ENCODE measurements around the gene TTLL8.

TTLL8 gene

DNA sequence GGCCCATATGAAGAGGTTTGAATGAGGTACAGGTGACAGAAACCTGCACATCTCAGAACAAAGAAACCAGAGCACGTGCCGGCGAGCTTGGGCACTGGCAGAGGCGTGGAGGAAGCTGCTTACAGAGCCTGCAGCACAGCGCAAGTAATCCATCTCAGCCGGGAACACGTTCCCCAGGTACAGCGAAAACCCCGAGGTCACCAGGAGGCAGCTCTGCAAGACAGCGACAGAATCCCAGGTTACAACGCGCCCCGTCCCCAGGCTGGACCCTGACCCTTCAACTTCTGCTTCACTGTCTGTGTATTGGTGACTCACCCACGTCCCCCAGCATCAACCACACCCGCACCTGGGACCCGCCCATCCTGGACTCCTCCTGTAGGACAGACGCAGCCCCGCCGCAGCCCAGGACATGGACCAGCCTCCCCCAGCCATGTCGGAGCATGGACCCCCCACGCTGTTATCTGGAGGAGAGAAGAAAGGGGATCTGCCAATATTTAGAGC lies 24.9 kb upstream of the TTLL8 start:
- DNase-seq (ENCODE audit: low read depth) = no peak

DNA sequence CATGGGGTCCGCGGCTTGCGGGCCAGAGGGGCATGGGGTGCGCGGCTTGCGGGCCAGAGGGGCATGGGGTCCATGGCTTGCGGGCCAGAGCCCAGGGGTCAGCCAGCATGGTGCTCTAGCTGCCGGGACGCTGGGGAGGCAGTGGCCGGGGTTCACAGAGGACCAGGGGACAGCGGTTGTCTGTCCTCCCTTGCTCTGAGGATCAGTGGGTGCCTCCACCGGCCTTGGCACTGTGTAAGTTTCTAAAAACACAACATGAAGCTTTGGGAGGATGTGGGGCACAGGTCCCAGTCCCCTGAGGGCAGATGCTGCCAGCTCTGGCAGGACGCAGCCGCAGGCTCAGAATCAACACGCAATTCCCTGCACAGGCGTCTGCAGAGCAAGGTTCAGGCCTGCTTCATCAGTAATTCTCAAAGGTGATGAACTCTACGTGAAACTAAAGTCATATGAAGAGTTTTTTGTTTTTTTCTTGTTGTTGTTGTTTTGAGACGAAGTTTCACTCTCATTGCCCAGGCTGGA lies 24.2 kb upstream of the TTLL8 start:
- no peak for DNase-seq (ENCODE audit: low read depth)

DNA sequence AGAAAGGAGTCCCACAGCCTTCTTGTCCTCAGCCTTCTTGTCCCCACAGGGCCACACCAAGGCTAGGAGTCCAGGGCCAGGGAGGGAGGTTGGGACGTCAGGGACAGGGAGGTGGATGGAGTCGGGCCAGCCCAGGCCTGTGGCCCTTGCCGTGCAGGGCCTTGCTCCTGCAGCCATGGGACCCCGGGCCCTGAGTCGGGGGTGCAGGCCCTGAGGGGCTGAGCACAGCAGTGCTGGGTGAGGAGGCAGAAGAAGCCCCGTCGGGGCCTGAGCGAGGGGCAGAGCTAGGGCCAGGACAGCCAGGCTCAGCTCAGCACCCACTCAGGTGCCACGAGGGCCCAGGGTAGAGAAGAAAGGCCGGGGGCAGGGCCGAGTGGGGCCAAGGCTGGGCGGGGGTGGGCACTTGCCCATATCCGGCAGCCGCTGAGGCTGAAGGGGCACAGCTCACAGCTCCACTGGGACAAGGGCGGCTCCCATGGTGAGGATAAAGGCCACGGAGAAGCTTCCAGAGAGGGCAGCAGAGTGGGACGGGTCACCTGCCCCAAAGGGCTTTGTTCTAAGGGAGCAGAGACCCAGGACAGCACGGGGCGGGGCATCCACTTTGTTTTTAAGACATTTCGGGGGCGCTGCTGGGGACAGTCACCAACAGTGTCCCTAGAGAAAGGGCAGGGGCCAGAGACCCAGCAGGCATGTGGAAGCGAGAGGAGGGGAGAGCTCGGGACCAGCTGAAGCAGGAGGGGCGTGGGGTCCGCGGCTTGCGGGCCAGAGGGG lies 23.5 kb upstream of the TTLL8 start:
- DNase-seq (ENCODE audit: low read depth) = no peak

DNA sequence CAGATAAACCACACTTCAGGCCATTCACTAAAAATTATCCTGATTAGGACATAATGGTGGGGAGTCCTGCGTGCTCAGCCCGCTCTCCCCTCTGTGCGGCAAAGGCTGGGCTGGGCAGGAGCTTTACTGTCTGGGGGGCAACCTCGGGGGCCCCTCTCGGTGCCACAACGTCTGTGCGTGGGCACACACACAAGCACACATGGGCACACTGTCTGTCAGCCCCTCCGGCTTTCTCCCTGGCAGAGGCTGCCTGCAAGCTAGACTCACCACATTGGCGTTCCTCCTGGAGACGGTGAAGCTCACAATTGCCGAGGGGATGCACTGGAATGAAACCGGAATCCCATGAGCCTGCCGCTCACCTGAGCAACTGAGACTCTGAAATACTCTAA lies 22.0 kb upstream of the TTLL8 start:
- DNase-seq (ENCODE audit: low read depth) = no peak

DNA sequence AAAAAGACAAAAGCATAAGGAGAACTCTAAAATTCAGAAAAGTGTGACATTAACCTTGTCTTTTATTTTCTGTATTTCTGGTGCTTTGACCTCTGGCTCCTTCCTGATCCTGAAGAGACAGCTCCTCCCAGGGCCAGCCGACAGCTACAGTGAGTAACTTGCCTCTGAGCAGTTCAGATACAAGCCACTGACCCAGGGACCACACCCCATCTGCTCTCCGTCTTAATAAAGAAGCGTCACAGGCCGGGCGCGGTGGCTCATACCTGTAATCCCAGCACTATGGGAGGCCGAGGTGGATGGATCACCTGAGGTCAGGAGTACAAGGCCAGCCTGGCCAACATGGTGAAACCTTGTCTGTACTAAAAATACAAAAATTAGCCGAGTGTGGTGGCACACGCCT lies 20.7 kb upstream of the TTLL8 start:
- DNase-seq (ENCODE audit: low read depth) = no peak

DNA sequence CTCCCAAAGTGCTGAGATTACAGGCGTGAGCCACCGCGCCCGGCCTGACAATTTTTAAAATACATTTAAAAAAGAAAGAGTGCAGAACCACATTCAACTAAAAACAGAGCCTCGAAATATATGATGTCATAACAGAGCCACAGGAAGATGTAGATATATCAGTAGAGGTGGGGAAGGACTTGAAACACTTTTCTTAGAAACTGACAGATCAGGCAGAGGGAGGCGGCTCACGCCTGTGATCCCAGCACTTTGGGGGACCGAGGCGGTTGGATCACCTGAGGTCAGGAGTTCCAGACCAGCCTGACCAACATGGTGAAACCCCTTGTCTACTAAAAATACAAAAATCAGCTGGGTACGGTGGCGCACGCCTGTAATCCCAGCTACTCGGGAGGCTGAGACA lies 20.1 kb upstream of the TTLL8 start:
- DNase-seq (ENCODE audit: low read depth) = no peak

DNA sequence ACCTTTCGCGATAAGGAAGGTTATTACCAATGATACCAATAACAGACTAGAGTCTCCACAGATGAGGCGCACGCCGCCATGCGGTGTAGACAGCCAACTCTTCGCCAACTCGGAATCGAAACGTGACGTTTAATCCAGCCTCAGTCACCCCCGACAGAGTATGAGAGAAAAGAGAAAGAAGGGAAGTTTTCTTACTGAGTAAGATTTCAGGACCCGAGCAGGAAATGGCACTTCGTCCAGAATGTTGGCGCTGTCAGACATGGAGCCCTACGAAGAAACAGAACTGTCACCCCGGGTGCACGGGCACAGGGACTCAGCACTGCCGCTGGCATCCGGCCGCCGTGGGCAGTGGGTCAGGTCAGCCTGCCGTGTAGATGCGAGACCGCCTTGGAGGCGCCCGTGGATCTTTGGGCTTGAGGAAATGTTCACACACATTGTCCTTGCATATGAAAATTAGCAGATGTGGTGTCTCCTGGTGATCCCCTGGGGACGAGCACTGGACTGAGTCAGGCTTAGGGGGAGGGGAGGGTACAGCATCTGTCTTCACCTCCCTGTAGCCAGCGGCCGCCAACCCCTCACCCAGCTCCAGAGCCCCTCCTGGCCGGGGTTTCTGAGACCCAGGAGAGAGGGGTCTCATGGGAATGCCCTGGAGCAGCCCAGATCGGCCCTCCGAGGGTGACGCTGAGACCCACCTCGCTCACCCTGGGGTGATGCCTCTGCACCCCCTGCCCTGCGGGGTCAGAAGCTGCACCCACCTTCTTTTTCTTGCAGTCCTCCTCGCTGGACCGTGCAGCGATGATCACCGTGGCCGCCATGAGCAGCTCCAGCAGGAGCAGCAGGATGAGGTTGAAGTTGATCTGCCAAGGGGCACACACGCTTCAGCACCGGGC lies 18.8 kb upstream of the TTLL8 start:
- DNase-seq (ENCODE audit: low read depth) = no peak

DNA sequence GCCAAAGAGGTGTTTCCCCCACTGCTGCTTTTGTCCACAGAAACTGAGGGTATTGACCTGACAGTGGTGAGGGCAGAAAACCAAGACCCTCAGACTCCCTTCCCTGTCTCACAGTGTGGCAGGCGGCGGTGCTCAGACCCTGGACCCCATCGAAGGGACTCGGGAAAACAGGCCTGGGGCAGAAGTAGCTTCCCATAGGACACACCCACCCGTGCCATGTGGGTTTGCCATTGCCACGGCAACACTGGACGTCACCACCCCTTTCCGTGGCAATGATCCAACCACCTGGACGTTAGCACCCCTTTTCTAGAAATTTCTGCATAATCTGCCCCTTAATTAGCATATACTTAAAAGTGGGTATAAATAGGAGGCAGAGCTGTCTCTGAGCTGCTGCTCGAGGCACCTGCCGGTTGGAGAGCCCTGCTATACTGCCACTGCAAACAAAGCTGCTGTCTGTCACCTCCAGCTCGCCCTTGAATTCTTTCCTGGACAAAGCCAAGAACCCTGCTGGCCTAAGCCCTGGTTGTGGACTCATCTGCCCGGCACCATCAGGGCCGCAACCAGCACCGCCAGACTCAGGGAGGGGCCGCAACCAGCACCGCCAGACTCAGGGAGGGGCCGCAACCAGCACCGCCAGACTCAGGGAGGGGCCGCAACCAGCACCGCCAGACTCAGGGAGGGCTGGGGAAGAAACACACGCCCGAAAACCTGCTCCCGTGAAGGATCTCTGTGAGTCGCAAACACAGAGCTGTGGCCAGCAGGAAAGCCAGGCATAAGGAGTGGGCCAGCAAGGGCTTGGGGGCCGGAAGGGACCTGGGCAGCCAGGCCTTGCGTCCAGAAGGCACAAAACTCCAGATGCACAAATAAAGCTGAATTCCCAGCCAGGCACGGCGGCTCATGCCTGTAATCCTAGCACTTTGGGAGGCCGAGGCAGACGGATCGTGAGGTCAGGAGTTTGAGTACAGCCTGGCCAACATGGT lies 16.7 kb upstream of the TTLL8 start:
- DNase-seq (ENCODE audit: low read depth) = no peak

DNA sequence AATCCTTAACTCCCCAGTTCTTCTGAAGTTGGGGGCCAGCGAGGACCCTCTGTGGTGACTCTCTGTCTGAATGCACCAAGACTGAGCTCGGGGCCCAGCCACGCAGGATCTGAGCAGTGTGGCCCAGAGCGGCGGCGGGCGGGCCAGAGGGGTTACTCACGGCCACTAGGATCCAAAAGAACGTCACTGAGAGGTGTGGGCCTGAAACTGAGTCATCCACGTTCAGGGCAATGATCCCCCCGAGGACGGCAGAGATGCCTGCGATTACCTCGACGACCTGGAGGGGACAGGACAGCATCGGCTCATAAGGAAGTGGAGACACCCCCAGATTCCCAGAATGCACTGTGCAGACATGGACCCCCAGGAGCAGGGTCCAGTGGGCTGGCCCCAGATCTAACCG lies 16.0 kb upstream of the TTLL8 start:
- DNase-seq (ENCODE audit: low read depth) = no peak

DNA sequence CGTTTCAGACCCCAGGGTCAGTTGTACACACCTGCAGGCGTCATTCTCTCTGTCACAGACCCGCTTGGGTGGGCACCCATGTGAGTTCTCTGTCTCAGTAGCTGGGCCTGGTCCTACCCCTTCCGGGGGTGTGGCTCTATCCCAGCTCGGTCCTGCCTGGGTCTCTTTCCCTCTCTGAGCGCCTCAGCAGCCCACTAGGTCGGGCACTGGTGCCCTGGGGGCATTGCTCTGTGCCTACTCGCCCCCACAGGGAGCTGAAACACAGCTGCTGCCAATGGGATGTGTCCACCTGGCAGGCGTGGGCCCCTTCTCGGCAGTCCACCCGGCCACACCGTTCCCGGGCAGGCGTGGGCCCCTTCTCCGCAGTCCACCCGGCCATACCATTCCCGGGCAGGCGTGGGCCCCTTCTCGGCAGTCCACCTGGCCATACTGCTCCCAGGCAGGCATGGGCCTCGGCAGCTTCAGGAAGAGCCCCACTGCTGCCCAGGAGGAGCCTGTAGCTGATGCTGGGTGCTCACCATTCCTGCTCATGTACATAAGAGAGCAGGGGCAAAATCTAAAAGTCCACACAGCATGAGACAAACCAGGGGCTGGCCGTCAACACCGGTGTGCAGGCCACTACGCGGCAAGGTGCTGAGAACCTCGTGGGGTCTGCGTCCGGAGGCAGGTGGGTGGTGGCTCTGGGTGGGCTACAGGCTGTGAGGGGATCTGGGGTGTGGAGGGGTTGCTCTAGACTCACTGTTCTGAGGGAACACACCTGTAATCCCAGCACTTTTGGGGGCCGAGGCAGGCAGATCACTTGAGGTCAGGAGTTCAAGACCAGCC lies 14.8 kb upstream of the TTLL8 start:
- no peak for DNase-seq (ENCODE audit: low read depth)

DNA sequence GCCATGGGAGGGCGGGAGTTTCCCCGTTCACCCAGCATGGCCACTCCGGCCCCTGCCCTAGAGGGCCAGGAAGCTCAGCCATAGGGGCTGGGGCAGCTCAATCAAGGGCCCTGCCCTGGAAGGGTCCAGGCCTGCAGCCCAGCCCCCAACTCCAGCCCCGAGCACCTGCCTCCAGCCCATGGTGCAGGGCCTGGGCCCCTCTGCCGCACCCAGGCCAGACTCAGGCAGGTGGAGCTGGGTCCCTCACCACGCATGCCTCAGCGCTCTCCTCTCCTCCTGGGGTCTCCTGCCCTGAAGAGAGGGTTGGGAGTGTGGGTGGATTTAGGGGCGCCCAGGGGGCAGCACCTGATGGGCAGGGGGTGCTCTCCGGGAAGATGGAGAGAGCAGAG lies 14.1 kb upstream of the TTLL8 start:
- DNase-seq (ENCODE audit: low read depth) = no peak

DNA sequence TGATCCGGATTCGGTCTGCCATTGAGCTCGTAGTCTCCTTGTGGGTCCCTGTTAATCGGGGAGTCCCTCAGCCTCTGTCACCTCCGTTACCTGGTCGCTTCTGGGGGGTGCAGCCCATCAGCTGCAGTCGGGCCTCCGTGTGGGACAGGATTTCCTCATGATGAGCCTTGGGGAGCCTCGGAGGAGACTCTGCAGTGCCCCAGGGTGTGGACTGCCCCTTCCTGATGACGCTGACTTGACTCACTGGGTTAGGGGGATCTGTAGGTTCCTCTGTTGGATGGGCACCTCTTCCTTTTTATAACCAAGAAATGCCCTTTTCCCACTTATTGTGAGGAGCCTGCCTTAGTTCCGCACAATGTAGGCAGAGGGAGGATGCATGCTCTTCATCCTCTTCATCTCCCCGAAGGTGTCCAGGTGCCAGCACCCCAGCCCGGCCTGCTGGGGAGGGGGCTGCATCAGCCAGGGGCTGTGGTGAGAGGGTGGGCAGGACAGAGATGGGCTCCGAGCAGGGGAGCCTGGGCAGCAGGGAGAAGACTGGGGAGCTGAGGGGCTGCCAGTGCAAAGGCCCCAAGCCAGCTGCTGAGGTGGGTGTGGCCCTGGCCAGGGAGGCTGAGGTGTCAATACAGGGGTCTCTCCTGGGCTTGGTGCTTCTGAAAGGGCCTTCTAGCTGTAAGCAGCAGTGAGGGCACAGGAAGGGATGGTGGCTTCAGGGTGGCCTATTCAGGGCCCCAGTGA lies 13.5 kb upstream of the TTLL8 start:
- DNase-seq (ENCODE audit: low read depth) = no peak

DNA sequence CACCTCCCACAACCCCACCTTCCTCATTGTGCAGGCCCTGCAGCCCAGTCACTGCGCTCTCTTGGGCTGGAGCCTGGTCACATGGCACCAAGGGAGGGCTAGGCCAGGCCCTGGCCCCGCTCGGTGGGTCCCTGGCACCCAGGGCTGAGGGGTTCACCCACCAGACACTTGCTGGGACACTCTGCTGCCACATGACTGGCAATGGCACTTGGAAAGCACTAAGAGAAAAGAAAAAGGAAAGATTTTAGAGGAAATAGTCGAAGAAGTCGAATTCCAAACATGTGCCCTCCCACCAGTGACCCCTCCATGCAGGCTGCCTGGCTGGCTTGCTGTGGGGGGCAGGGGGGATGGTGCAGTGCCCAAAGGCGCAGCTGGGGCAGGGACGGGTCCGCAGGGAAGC lies 12.3 kb upstream of the TTLL8 start:
- no peak for DNase-seq (ENCODE audit: low read depth)

DNA sequence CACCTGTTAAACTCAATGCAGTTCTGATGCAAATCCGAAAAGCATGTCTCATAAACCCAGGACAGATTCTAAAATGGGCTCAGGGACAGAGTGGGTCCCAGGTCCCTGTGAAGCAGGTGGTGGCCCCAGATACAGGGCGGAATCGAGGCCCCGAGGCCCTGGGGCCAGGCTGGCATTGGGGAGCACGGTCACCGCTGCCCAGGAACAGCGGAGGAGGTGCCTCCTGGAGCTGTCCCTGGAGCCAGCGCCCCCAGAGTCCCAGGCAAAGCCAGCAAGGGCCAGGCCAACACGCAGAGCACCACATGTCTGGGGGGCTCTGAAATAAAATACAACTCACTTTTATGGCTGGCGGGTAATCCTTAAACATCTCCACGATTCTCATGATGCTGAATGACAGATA lies 10.0 kb upstream of the TTLL8 start:
- DNase-seq (ENCODE audit: low read depth) = no peak

DNA sequence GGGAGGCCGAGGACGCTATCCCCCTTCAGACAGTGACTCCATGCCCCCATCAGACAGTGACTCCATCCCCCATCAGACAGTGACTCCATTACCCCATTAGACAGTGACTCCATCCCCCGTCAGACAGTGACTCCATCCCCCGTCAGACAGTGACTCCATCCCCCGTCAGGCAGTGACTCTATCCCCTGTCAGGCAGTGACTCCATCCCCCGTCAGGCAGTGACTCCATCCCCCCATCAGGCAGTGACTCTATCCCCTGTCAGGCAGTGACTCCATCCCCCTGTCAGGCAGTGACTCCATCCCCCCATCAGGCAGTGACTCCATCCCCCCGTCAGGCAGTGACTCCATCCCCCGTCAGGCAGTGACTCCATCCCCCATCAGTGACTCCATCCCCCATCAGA lies 9.1 kb upstream of the TTLL8 start:
- no peak for DNase-seq (ENCODE audit: low read depth)

DNA sequence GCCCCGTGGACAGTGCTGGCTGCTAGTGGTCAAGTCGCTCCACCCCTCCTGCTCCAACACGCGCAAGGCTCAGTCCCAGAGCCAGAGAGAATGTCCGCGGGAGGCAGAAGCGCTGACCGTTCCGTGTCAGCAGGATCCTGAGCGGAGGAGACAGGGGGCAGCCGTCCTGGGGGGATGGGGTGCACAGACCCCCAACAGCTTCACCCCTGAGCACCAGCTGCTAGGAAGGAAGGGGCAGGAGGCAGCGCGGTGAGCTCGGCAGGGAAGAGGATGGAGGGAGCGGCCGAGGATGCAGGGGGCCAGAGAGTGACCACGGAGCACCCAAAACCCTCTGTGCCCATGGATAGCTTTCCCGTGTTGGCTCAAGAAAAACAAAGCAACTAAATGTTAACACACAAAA lies 6.4 kb upstream of the TTLL8 start:
- DNase-seq (ENCODE audit: low read depth) = no peak

DNA sequence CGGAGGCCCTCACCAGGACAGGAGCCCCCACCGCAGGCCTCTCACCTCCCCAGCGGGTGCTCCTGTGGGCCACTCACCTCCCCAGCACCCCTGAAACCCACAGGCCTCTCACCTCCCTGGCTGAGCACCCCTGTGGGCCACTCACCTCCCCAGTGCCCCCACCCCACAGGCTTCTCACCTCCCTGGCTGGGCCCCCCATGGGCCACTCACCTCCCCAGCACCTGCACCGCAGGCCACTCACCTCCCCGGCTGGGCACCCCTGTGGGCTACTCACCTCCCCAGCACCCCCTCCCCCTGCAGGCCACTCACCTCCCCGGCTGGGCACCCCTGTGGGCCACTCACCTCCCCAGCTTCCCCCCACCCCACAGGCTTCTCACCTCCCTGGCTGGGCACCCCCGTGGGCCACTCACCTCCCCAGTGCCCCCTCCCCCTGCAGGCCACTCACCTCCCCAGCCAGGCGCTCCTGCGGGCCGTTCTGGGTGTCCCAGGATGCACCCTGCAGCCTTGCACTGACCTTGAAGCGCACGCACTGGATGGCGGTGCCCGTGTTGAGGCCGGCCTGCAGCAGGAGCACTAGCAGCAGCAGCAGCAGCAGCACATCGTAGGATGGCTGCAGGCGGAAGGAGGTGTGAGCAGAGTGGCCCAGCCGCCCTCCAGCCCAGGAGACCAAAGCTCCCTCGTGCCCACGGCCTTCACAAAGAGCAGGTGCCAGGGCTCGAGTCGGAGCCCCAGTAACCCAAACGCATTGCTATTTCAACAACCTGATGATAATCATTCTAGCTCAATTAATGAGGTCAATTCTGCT lies 5.7 kb upstream of the TTLL8 start:
- DNase-seq (ENCODE audit: low read depth) = no peak

DNA sequence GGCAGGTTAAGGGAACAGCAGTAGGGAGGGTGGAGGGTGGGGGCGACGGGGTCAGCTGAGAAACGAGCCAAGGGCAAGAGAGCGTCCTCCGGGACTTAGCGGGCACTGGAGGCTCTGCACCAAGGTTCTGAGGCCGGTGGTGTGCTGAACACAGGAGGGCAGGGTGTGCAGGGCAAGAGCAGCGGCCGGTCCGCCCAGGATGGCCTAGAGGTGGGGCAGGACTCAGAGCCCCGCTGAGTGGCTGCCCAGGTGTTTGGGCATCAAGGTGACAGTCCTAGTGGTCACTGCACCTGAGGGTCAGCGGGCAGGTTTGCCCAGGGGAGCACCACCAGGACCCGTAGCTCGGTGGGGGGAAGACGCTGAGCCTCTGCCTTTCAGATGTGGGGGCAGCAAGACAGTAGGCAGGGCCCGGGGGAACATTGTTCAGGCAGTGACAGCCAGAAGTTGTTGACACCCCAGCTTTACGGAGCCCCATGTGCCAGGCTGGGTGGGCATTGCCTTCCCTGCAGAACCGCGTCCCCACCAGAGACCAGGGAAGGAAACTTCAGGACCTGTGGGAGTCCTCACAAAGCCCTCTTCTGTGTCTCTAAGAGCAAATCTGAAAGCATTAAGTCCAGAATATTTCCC lies 4.5 kb upstream of the TTLL8 start:
- no peak for DNase-seq (ENCODE audit: low read depth)

DNA sequence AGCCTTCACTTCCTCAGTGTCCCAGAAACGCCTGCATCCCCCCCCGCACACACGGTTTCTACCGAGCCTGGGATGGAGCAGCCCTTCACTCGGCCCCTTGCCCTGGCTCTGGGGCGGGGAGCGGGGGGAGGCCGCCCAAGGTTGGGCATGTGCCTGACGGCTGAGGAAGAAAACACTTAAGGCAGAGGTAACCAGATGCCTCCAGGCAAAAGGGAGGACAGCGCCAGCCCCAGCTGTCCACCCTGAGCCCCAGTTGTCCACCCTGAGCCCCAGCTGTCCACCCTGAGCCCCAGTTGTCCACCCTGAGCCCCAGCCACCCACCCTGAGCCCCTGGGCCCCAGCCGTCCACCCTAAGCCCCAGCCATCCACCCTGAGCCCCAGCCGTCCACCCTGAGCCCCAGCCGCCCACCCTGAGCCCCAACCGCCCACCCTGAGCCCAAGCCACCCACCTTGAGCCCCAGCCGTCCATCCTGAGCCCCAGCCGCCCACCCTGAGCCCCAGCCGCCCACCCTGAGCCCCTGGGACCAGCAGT lies 3.8 kb upstream of the TTLL8 start:
- no peak for DNase-seq (ENCODE audit: low read depth)

All from CMK (cell line).